ENCODE results near the gene RIMKLA. TPM values are rescaled to one million over a fixed set of nuclear protein-coding genes. Genes with fewer than 3 reads are reported as not detected.

Gene RIMKLA
- total and polyA plus RNA-seq, 10 of the 15 experiments (the other 5 are each of a cell fraction or from before 2014, with no cell fraction given), result 0.01 to 0.52 (median 0.08) TPM

DNA sequence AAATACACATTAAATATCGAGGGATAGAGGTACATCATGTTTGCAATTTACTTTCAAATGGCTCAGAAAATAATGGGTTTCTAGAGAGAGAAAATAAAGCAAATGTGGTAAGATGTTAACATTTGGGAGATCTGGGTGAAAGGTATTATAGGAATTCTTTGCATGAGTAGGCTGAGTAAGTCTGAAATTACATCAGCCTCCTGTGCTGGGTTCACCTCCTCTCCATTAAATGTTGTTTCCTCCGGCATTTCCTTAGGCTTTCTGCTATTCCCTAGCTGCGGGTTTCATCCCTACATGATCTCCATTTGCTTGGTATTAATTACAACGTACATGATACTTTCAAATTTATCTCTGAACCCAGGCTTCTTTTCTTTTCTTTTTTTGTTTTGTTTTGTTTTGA lies 43.6 kb downstream of the RIMKLA start:
- Histone ChIP-seq H3K4me2 (ENCODE audit: control insufficient read depth, insufficient read depth) (no peak overlapping the region), H4K20me1 (ENCODE audit: control insufficient read depth, insufficient read depth) (no peaks in the 10 kb centered on the region), H3K36me3 (ENCODE audit: control insufficient read depth in 2 of 2, insufficient read depth in 2 of 2, low read length in 1 of 2) (no peaks in the 10 kb centered on the region), H3K4me3 (no peak overlapping the region), H3K79me2 (ENCODE audit: control insufficient read depth, insufficient read depth, low read length) (no peaks in the 10 kb centered on the region), H3K9ac (ENCODE audit: control insufficient read depth, insufficient read depth, low read length) (no peak overlapping the region), H3K27me3 (replicated peaks in 1 of 2; ENCODE audit: control insufficient read depth in 2 of 2, insufficient read depth in 2 of 2, low read length in 1 of 2) (no peaks in the 10 kb centered on the region; a peak in 1 of 4 replicates), H3K4me1 (ENCODE audit: control insufficient read depth, insufficient read depth, low read length) (no peaks in the 10 kb centered on the region), H3K9me3 (replicated peaks; ENCODE audit: control insufficient read depth, insufficient read depth, low read length) (no peaks in the 10 kb centered on the region), H3K27ac (ENCODE audit: control insufficient read depth, insufficient read depth) (no peak overlapping the region), H2AFZ (ENCODE audit: control insufficient read depth, low read depth, low read length) (no peak overlapping the region)
- 20% methylated on average over 4 of the region's 4 CpGs for whole genome bisulfite sequencing (ENCODE audit: insufficient coverage, insufficient replicate concordance, low lambda C conversion rate, missing lambda C conversion rate)
- ChIA-PET RAD21 (ENCODE audit: unreplicated experiment) (no interaction called here), SMC1A (ENCODE audit: uncharacterized antibody, unreplicated experiment) (interaction anchor here (1.5 kb wide), 1 partner anchor 10 kb away, joined by 4 read pairs; no protein-coding TSS in a partner anchor), CTCF (no interaction called here), POLR2A (no interaction called here)
- no TSS peak for BruUV-seq (replicated peaks)
- intact Hi-C loops (cut with micrococcal nuclease; ENCODE audit: unreplicated experiment) (no loop called here), in situ Hi-C loops (cut with MboI) (no loop called here)
- DNase-seq (ENCODE audit: low read depth, low spot score), result no peak
- TF ChIP-seq RUNX3 (IDR thresholded peaks at IDR 0.05; ENCODE audit: low read length) (no peak), BRCA1 (IDR thresholded peaks at IDR 0.05; ENCODE audit: low read depth, low read length) (no peak), NFIC (IDR thresholded peaks at IDR 0.05; ENCODE audit: low read depth, low read length) (no peak), SUPT20H (IDR thresholded peaks at IDR 0.05; ENCODE audit: borderline replicate concordance, control insufficient read depth, low read depth, low read length) (no peak), EGR1 (IDR thresholded peaks at IDR 0.05; ENCODE audit: borderline replicate concordance in 1 of 2, low read depth in 2 of 2, low read length in 2 of 2) (no peak), SPI1 (IDR thresholded peaks at IDR 0.05; ENCODE audit: borderline replicate concordance, insufficient read depth, low read depth, low read length) (no peak), CBX5 (IDR thresholded peaks at IDR 0.05; ENCODE audit: low read depth) (no peak), NBN (IDR thresholded peaks at IDR 0.05) (no peak), NR2C1 (IDR thresholded peaks at IDR 0.05) (no peak), BACH1 (IDR thresholded peaks at IDR 0.05; ENCODE audit: borderline replicate concordance) (no peak), MYB (IDR thresholded peaks at IDR 0.05; ENCODE audit: borderline replicate concordance, low read depth, low read length) (no peak), FOXM1 (IDR thresholded peaks at IDR 0.05; ENCODE audit: low read depth, low read length) (no peak)
- TF ChIP-seq, protein P1, sequence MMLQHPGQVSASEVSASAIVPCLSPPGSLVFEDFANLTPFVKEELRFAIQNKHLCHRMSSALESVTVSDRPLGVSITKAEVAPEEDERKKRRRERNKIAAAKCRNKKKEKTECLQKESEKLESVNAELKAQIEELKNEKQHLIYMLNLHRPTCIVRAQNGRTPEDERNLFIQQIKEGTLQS (IDR thresholded peaks at IDR 0.05; ENCODE audit: borderline replicate concordance, extremely low read depth, low read depth, low read length), result no peak
- TF ChIP-seq, protein P2, sequence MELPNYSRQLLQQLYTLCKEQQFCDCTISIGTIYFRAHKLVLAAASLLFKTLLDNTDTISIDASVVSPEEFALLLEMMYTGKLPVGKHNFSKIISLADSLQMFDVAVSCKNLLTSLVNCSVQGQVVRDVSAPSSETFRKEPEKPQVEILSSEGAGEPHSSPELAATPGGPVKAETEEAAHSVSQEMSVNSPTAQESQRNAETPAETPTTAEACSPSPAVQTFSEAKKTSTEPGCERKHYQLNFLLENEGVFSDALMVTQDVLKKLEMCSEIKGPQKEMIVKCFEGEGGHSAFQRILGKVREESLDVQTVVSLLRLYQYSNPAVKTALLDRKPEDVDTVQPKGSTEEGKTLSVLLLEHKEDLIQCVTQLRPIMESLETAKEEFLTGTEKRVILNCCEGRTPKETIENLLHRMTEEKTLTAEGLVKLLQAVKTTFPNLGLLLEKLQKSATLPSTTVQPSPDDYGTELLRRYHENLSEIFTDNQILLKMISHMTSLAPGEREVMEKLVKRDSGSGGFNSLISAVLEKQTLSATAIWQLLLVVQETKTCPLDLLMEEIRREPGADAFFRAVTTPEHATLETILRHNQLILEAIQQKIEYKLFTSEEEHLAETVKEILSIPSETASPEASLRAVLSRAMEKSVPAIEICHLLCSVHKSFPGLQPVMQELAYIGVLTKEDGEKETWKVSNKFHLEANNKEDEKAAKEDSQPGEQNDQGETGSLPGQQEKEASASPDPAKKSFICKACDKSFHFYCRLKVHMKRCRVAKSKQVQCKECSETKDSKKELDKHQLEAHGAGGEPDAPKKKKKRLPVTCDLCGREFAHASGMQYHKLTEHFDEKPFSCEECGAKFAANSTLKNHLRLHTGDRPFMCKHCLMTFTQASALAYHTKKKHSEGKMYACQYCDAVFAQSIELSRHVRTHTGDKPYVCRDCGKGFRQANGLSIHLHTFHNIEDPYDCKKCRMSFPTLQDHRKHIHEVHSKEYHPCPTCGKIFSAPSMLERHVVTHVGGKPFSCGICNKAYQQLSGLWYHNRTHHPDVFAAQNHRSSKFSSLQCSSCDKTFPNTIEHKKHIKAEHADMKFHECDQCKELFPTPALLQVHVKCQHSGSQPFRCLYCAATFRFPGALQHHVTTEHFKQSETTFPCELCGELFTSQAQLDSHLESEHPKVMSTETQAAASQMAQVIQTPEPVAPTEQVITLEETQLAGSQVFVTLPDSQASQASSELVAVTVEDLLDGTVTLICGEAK (IDR thresholded peaks at IDR 0.05; ENCODE audit: borderline replicate concordance), result no peak
- ATAC-seq, result no peak
- FAIRE-seq, result no peak

Measured in GM12878 (cell line).